ENCODE results near the gene BAG3.

DNA sequence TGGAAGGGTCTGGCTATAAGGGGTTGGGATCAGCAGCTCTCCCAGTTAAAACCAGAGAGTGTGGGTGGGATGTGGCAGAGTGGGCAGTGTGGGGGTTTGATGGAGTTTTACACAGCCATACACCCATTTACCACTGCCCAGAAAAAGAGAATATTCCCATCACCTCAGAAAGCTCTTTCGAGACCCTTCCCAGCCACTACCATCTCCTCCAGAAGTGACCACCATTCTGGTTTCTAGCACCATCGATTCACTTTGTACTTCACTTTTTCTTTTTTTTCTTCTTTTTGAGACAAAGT, 15.5 kb downstream of the BAG3 start:
- TF ChIP-seq ARNT (IDR thresholded peaks at IDR 0.05) = no peak
- TF ChIP-seq MLX (CRISPR knock-in tag; conservative IDR thresholded peaks at IDR 0.05) = no peak
- no peak for TF ChIP-seq ILK (tag; IDR thresholded peaks at IDR 0.05; ENCODE audit: borderline replicate concordance, low read depth)
